ENCODE data around the gene PHF2.

- no peak for TF ChIP-seq FOXK2 (IDR thresholded peaks at IDR 0.05)
- no peak for TF ChIP-seq LEF1 (IDR thresholded peaks at IDR 0.05; ENCODE audit: borderline replicate concordance)
Measured at GRCh38 chr9:93585259-93585658, 8.9 kb downstream of the PHF2 start.

Data from HEK293T (cell line).